Posterior vena cava (tissue), 2 donors: Measurements from ENCODE around the gene PIGU. TPM values are rescaled to one million over a fixed set of nuclear protein-coding genes. Genes with fewer than 3 reads are reported as not detected.

Experiments
- DNase-seq: peaks from one replicate; pipeline ENCODE4 v3.0.0-alpha.2; 2020; ENCODE audit warnings: low spot score
- intact Hi-C, 2 donors: fragments of 100-400 bp; cut with DNase I; formaldehyde crosslinking; loops; one replicate each; pipeline versions ENCODE4 v1.14.1 to v1.14.2; 2022 to 2023
- total RNA-seq, 2 donors: library from RNA; stranded (reverse); fragmentation: NEBNext Ultra II Directional; extraction: Animal tissue kit (Norgen Biotek cat#: 25700); gene quantifications; one replicate each; pipeline ENCODE4 v1.2.1, GENCODE V29; 2021
- donor health status: DM: yes; HTN: yes; CAD: no.
- donor health status: DM: yes; HTN: yes; CAD: no.

PIGU gene
- total RNA-seq, 2 donors from 2014 or later, result 9.6 to 10.7 TPM

GRCh38 chr20:34709044-34709830 is 32.3 kb upstream of the PIGU start:
- peak; percentile 95 for DNase-seq
- intact Hi-C loops, result loop anchor here in 1 of 2 donors (5.0 kb wide), 1 partner anchor 132 kb away; no protein-coding TSS in a partner anchor

GRCh38 chr20:34708621-34709043 is 31.7 kb upstream of the PIGU start:
- intact Hi-C loops, result loop anchor here in 1 of 2 donors (5.0 kb wide), 1 partner anchor 131 kb away; no protein-coding TSS in a partner anchor
- peak; percentile 85 for DNase-seq

GRCh38 chr20:34706912-34707784 is 30.3 kb upstream of the PIGU start:
- DNase-seq, result no peak
- intact Hi-C loops, result loop anchor here in 1 of 2 donors (5.0 kb wide), 1 partner anchor 130 kb away; no protein-coding TSS in a partner anchor

- intact Hi-C loops, result loop anchor here in 1 of 2 donors (5.0 kb wide), 1 partner anchor 129 kb away; no protein-coding TSS in a partner anchor
- DNase-seq, result no peak
Measured at GRCh38 chr20:34706302-34706875, 29.5 kb upstream of the PIGU start.

- intact Hi-C loops, result loop anchor here in 1 of 2 donors (5.0 kb wide), 1 partner anchor 128 kb away; no protein-coding TSS in a partner anchor
- DNase-seq, result no peak
Measured at GRCh38 chr20:34705397-34706301, 28.8 kb upstream of the PIGU start.

- no peak for DNase-seq
- intact Hi-C loops, result loop anchor here in 1 of 2 donors (5.0 kb wide), 1 partner anchor 128 kb away; no protein-coding TSS in a partner anchor
Measured at GRCh38 chr20:34705008-34705396, 28.1 kb upstream of the PIGU start.

- peak; percentile 97 for DNase-seq
- intact Hi-C loops, result loop anchor here in 1 of 2 donors (5.0 kb wide), 1 partner anchor 127 kb away; no protein-coding TSS in a partner anchor
Measured at GRCh38 chr20:34704177-34705007, 27.5 kb upstream of the PIGU start, which contains the start of gene TP53INP2. TP53INP2 (plus strand) TSS chr20:34704344; CDS start chr20:34708740, 4,396 bp downstream.

GRCh38 chr20:34703424-34704176 is 26.7 kb upstream of the PIGU start:
- DNase-seq, result no peak
- intact Hi-C loops, result no loop called here

- intact Hi-C loops, result no loop called here
- no peak for DNase-seq
Measured at GRCh38 chr20:34703061-34703423, 26.1 kb upstream of the PIGU start.

- no peak for DNase-seq
- intact Hi-C loops, result no loop called here
Measured at GRCh38 chr20:34701405-34702085, 24.7 kb upstream of the PIGU start.

GRCh38 chr20:34693414-34693813 is 16.5 kb upstream of the PIGU start:
- intact Hi-C loops, result no loop called here
- DNase-seq, result no peak

- DNase-seq, result no peak
- intact Hi-C loops, result no loop called here
Measured at GRCh38 chr20:34691838-34692237, 14.9 kb upstream of the PIGU start.

GRCh38 chr20:34689486-34689885 is 12.6 kb upstream of the PIGU start:
- intact Hi-C loops, result no loop called here
- DNase-seq, result no peak

- intact Hi-C loops, result no loop called here
Measured at GRCh38 chr20:34683667-34684066, 6.8 kb upstream of the PIGU start.

GRCh38 chr20:34680586-34681175 is 3.8 kb upstream of the PIGU start:
- DNase-seq, result no peak
- intact Hi-C loops, result no loop called here

More at GRCh38 chr20:34683667-34684066, 6.8 kb upstream of the PIGU start:
- DNase-seq, result no peak
